Measurements from ENCODE around the gene CDX1.

DNA sequence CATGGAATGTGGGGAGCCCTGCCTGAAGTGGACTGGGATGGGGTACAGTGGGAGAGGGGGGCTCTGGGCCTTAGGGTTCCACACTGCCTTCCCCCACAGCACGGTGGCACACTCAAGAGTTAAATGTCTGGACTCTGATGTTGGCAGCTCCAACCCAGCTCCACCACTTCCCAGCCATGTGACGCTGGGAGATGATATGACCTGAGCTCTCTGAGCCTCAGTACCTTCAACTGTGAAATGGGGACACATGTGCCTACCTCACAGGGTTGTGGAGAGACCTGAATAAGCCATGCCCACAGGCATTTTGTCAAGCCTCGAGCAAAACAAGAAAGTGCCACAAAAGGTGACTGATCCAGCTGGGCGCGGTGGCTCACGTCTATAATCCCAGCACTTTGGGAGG is 7.5 kb upstream of the CDX1 start:
- TF ChIP-seq, protein P1, sequence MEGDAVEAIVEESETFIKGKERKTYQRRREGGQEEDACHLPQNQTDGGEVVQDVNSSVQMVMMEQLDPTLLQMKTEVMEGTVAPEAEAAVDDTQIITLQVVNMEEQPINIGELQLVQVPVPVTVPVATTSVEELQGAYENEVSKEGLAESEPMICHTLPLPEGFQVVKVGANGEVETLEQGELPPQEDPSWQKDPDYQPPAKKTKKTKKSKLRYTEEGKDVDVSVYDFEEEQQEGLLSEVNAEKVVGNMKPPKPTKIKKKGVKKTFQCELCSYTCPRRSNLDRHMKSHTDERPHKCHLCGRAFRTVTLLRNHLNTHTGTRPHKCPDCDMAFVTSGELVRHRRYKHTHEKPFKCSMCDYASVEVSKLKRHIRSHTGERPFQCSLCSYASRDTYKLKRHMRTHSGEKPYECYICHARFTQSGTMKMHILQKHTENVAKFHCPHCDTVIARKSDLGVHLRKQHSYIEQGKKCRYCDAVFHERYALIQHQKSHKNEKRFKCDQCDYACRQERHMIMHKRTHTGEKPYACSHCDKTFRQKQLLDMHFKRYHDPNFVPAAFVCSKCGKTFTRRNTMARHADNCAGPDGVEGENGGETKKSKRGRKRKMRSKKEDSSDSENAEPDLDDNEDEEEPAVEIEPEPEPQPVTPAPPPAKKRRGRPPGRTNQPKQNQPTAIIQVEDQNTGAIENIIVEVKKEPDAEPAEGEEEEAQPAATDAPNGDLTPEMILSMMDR (IDR thresholded peaks at IDR 0.05; ENCODE audit: low read length) = no peak
- TF ChIP-seq EZH2 (IDR thresholded peaks at IDR 0.05; ENCODE audit: borderline replicate concordance, low read length) = no peak

All from OCI-LY1 (cell line).